H1 (cell line): Measurements from ENCODE around the gene KCNE3. TPM values are rescaled to one million over a fixed set of nuclear protein-coding genes. Genes with fewer than 3 reads are reported as not detected.

Experiments used
- CTCF ChIA-PET: fragments of 300-600 bp; sonication (Branson Sonifier 250); formaldehyde crosslinking; loops from one replicate; lab custom pipeline; 2021; ENCODE audit not compliant: partially characterized antibody; lab: Charles Lee
- POLR2A ChIA-PET: fragments of 300-600 bp; sonication (Branson Sonifier 250); formaldehyde crosslinking; loops from one replicate; lab custom pipeline; 2021; ENCODE audit warnings: inconsistent platforms; ENCODE audit not compliant: partially characterized antibody; lab: Charles Lee
- DNase-seq, 2 experiments: peaks; one replicate each; pipeline versions ENCODE4 v3.0.0 to v3.0.0-alpha.2; 2010 to 2022; ENCODE audit warnings: low spot score in 2 of 2, low read depth in 1 of 2, mixed read lengths in 1 of 2
- FAIRE-seq: peaks from 2 replicates; lab custom pipeline; 2011; peaks lifted over from hg19 to GRCh38; lab: Jason Lieb, UNC
- H2AFZ ChIP-seq: 2 replicates; pipeline ENCODE4 v1.8.1; 2012; ENCODE audit warnings: low read length, inconsistent platforms
- H2AK5ac ChIP-seq: 2 replicates; pipeline ENCODE4 v1.6.1; 2013; ENCODE audit warnings: low read depth, low read length
- H2BK120ac ChIP-seq: replicated peaks from 2 replicates; pipeline ENCODE3; 2013; ENCODE audit warnings: low read depth, low read length, inconsistent platforms
- H2BK12ac ChIP-seq: 2 replicates; pipeline ENCODE4 v1.6.1; 2013; ENCODE audit warnings: low read depth, low read length
- H2BK15ac ChIP-seq: 2 replicates; pipeline ENCODE4 v1.6.1; 2013; ENCODE audit warnings: low read length
- H2BK20ac ChIP-seq: 2 replicates; pipeline ENCODE4 v1.6.1; 2013; ENCODE audit warnings: low read length
- H2BK5ac ChIP-seq: 2 replicates; pipeline ENCODE4 v1.6.1; 2013; ENCODE audit warnings: low read depth, low read length
- H3K14ac ChIP-seq: 2 replicates; pipeline ENCODE4 v1.6.1; 2013; ENCODE audit warnings: inconsistent platforms; ENCODE audit not compliant: insufficient read length
- H3K18ac ChIP-seq: 2 replicates; pipeline ENCODE4 v1.6.1; 2013; ENCODE audit warnings: low read length; ENCODE audit errors: extremely low read depth
- H3K23ac ChIP-seq: 2 replicates; pipeline ENCODE4 v1.6.1; 2013; ENCODE audit warnings: inconsistent platforms; ENCODE audit not compliant: insufficient read length
- H3K23me2 ChIP-seq: 2 replicates; pipeline ENCODE4 v1.6.1; 2013; ENCODE audit warnings: low read depth, low read length
- H3K27ac ChIP-seq: 2 replicates; pipeline ENCODE4 v1.6.1; 2011; ENCODE audit warnings: low read depth, low read length, inconsistent platforms
- H3K27me3 ChIP-seq, 4 experiments: replicated peaks in 1 of 4; 1 replicate in 1 of 4; 2 replicates in 3 of 4; pipeline versions ENCODE4 v1.6.1 to v1.8.1; 2011 to 2013; ENCODE audit warnings: low read length in 3 of 4, mild to moderate bottlenecking in 3 of 4, inconsistent platforms in 2 of 4, mixed read lengths in 2 of 4, moderate library complexity in 1 of 4; ENCODE audit not compliant: control insufficient read depth in 3 of 4, insufficient read depth in 3 of 4; ENCODE audit errors: extremely low read depth in 1 of 4
- H3K36me3 ChIP-seq, 4 experiments: 2 replicates each; pipeline versions ENCODE4 v1.6.1 to v1.8.1; 2011 to 2013; ENCODE audit warnings: mild to moderate bottlenecking in 4 of 4, low read length in 3 of 4, moderate library complexity in 2 of 4, control low read depth in 1 of 4, inconsistent platforms in 1 of 4; ENCODE audit not compliant: insufficient read depth in 4 of 4, control insufficient read depth in 2 of 4
- H3K4ac ChIP-seq: replicated peaks from 2 replicates; pipeline ENCODE3; 2013; ENCODE audit warnings: low read length, low read depth, mixed read lengths, inconsistent platforms; ENCODE audit not compliant: insufficient read length
- H3K4me1 ChIP-seq, 4 experiments: replicated peaks in 1 of 4; 1 replicate in 1 of 4; 2 replicates in 3 of 4; pipeline versions ENCODE4 v1.6.1 to v1.8.1; 2011 to 2013; ENCODE audit warnings: low read length in 3 of 4, inconsistent platforms in 2 of 4, mixed read lengths in 1 of 4; ENCODE audit not compliant: insufficient read depth in 4 of 4, control insufficient read depth in 3 of 4
- H3K4me2 ChIP-seq, 2 experiments: 2 replicates each; pipeline versions ENCODE4 v1.6.1 to v1.8.1; 2011 to 2013; ENCODE audit warnings: low read depth in 2 of 2, low read length in 2 of 2, control low read depth in 1 of 2, inconsistent platforms in 1 of 2, mild to moderate bottlenecking in 1 of 2; ENCODE audit not compliant: insufficient read depth in 1 of 2
- H3K4me3 ChIP-seq, 4 experiments: fragments of 200-600, 300-600 bp in 1 of 4; sonication (generic), shearing (Covaris generic), sonication (Bioruptor Twin) in 1 of 4; 2 replicates each; pipeline versions ENCODE4 v1.5.1 to v1.8.1; 2011 to 2016; ENCODE audit warnings: low read length in 4 of 4, low read depth in 3 of 4, control low read depth in 2 of 4, inconsistent platforms in 2 of 4, mild to moderate bottlenecking in 2 of 4, mixed read lengths in 1 of 4, moderate library complexity in 1 of 4; ENCODE audit not compliant: insufficient read depth in 2 of 4; ENCODE audit errors: extremely low read depth in 1 of 4
- H3K56ac ChIP-seq: replicated peaks from 2 replicates; pipeline ENCODE3; 2013; ENCODE audit warnings: low read depth, mild to moderate bottlenecking, mixed read lengths, low read length, inconsistent platforms; ENCODE audit not compliant: insufficient read length
- H3K79me1 ChIP-seq: 2 replicates; pipeline ENCODE4 v1.6.1; 2013; ENCODE audit warnings: low read depth, low read length, control low read depth
- H3K79me2 ChIP-seq, 2 experiments: 2 replicates each; pipeline versions ENCODE4 v1.6.1 to v1.8.1; 2012 to 2013; ENCODE audit warnings: low read length in 2 of 2, mild to moderate bottlenecking in 2 of 2, inconsistent platforms in 1 of 2; ENCODE audit not compliant: insufficient read depth in 2 of 2, control insufficient read depth in 1 of 2
- H3K9ac ChIP-seq, 4 experiments: replicated peaks in 1 of 4; 1 replicate in 1 of 4; 2 replicates in 3 of 4; pipeline versions ENCODE4 v1.6.1 to v1.8.1; 2011 to 2013; ENCODE audit warnings: low read depth in 3 of 4, low read length in 3 of 4, control low read depth in 2 of 4, mild to moderate bottlenecking in 2 of 4, moderate library complexity in 2 of 4, inconsistent platforms in 1 of 4; ENCODE audit errors: extremely low read depth in 1 of 4
- H3K9me3 ChIP-seq, 2 experiments: 2 replicates each; pipeline versions ENCODE4 v1.6.1 to v1.8.1; 2012 to 2013; ENCODE audit warnings: mild to moderate bottlenecking in 2 of 2, moderate library complexity in 2 of 2, control low read depth in 1 of 2, inconsistent platforms in 1 of 2, low read depth in 1 of 2, low read length in 1 of 2, mixed read lengths in 1 of 2; ENCODE audit not compliant: insufficient read depth in 2 of 2
- H4K20me1 ChIP-seq, 2 experiments: replicated peaks in 1 of 2; 2 replicates each; pipeline versions ENCODE3 to v1.8.1; 2011 to 2013; ENCODE audit warnings: inconsistent platforms in 2 of 2, low read length in 2 of 2, mild to moderate bottlenecking in 1 of 2; ENCODE audit not compliant: insufficient read depth in 2 of 2, control insufficient read depth in 1 of 2
- H4K5ac ChIP-seq: 2 replicates; pipeline ENCODE4 v1.6.1; 2013; ENCODE audit warnings: low read length, low read depth, mixed read lengths, inconsistent platforms; ENCODE audit not compliant: insufficient read length
- H4K8ac ChIP-seq: 2 replicates; pipeline ENCODE4 v1.8.0; 2013; ENCODE audit warnings: mild to moderate bottlenecking, moderate library complexity, low read length, inconsistent platforms; ENCODE audit not compliant: insufficient read depth; ENCODE audit errors: extremely low read depth
- H4K91ac ChIP-seq: replicated peaks from 2 replicates; pipeline ENCODE3; 2013; ENCODE audit warnings: low read length, mixed read lengths, inconsistent platforms; ENCODE audit not compliant: insufficient read length
- PHF8 ChIP-seq: fragments of 200-600 bp; sonication (generic); conservative IDR thresholded peaks from 2 replicates; pipeline ENCODE4 v1.7.1; 2012; ENCODE audit warnings: low read depth, mild to moderate bottlenecking, inconsistent platforms, low read length, moderate library complexity
- SP1 ChIP-seq: IDR thresholded peaks from 2 replicates; pipeline ENCODE4 v1.6.1; 2011; ENCODE audit warnings: low read depth, low read length
- TEAD4 ChIP-seq: IDR thresholded peaks from 2 replicates; pipeline ENCODE4 v1.6.1; 2012; ENCODE audit warnings: low read depth, low read length, inconsistent platforms, mixed read lengths
- WGBS, 2 experiments: shearing (Covaris generic) in 1 of 2; methylation state at CpG; one replicate each; pipeline versions ENCODE4 v1.1.6 to v1.1.7; 2013 to 2015; ENCODE audit warnings: low lambda C conversion rate in 2 of 2, mixed read lengths in 2 of 2, inconsistent platforms in 1 of 2, low coverage in 1 of 2, missing lambda C conversion rate in 1 of 2; ENCODE audit not compliant: insufficient replicate concordance in 2 of 2, insufficient coverage in 1 of 2, insufficient read length in 1 of 2; ENCODE audit errors: extremely low coverage in 1 of 2, missing lambda C conversion rate in 1 of 2; 5-methylcytosine and 5-hydroxymethylcytosine counted together
- polyA plus RNA-seq, 7 experiments: library from polyadenylated mRNA; depleted of rRNA in 3 of 7; stranded (reverse) in 5 of 7; unstranded in 2 of 7; fragments of >200 nt in 5 of 7; fragments of 200-250 nt in 2 of 7; gene quantifications; 1 replicate in 5 of 7; 2 replicates in 1 of 7; 4 replicates in 1 of 7; pipeline versions ENCODE4 v1.2.1 to v1.2.3, GENCODE V29; 2011 to 2013; ENCODE audit warnings: missing spikeins in 2 of 7, mixed read lengths in 2 of 7
- total RNA-seq: library from RNA; stranded (reverse); fragmentation: NEBNext Ultra II Directional; extraction: Animal tissue kit (Norgen Biotek cat#: 25700); gene quantifications from 2 replicates; pipeline ENCODE4 v1.2.1, GENCODE V29; 2021
- TF ChIP-seq, protein P1 (sequence below): IDR thresholded peaks from 2 replicates; pipeline ENCODE4 v1.6.1; 2012; ENCODE audit warnings: inconsistent platforms

The KCNE3 gene
- total and polyA plus RNA-seq, 2 of the 8 experiments (the other 6 are each of a cell fraction or from before 2014, with no cell fraction given), result 1.9 to 3.5 TPM

DNA sequence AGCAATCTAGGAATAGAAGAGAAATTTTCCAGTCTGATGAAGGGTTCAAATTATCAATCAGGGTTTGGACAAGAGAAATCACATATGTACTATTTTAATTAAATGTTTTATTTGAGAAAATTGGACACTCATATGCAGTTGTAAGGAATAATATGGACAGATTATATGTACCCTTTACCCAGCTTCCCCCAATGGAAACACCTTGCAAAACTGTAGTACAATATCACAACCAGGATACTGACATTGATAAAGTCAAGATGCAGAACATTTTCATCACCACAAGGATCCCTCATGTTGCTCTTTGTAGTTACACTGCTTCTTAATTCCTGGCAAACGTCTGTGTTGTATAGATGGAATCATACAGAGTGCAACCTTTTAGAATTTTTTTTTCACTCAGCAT is 27.6 kb upstream of the KCNE3 start:
- ChIA-PET POLR2A (interaction anchor here (0.8 to 2.5 kb wide), 3 partner anchors 10 to 324 kb away, joined by 3 to 14 read pairs (median 4); partner anchors contain the start of genes C2CD3 and PPME1), CTCF (interaction anchor here (1.4 to 3.3 kb wide), 3 partner anchors 7 to 75 kb away, joined by 5 to 24 read pairs (median 13); no protein-coding TSS in a partner anchor)
- TF ChIP-seq SP1 (no peak), PHF8 (no peak), TEAD4 (no peak)
- TF ChIP-seq, protein P1, sequence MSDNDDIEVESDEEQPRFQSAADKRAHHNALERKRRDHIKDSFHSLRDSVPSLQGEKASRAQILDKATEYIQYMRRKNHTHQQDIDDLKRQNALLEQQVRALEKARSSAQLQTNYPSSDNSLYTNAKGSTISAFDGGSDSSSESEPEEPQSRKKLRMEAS, result no peak
- no peak overlapping the region; a peak in 1 of 4 replicates for H3K4me2 ChIP-seq
- H2BK5ac ChIP-seq, result no peak overlapping the region
- H3K56ac ChIP-seq, result no peak overlapping the region
- no peaks in the 10 kb centered on the region for H4K20me1 ChIP-seq
- no peak overlapping the region for H3K14ac ChIP-seq
- no peaks in the 10 kb centered on the region for H3K79me2 ChIP-seq
- peaks cover 0 to 7% (median 4%) of the 10 kb centered on the region in 4 experiments; a peak in 4 of 7 replicates for H3K4me1 ChIP-seq
- FAIRE-seq (no peak), DNase-seq (no peak)
- peaks cover 9% of the 10 kb centered on the region; the same call in 1 of the 2 replicates for H3K23me2 ChIP-seq
- H3K27ac ChIP-seq, result no peak overlapping the region
- no peak overlapping the region for H3K4me3 ChIP-seq
- peaks cover 0 to 2% of the 10 kb centered on the region in 2 experiments; a peak in 1 of 4 replicates for H3K9me3 ChIP-seq
- no peaks in the 10 kb centered on the region for H3K79me1 ChIP-seq
- H2BK12ac ChIP-seq, result no peak overlapping the region
- no peaks in the 10 kb centered on the region for H3K36me3 ChIP-seq
- 91% methylated on average over 1 of the region's 1 CpG; no CpG with 5 or more reads in 1 of the 2 experiments for WGBS, 2 experiments
- H4K5ac ChIP-seq, result no peak overlapping the region
- no peak overlapping the region for H4K91ac ChIP-seq
- H3K18ac ChIP-seq, result no peak overlapping the region
- H3K4ac ChIP-seq, result no peak overlapping the region
- H2AFZ ChIP-seq, result no peak overlapping the region
- H4K8ac ChIP-seq, result no peak overlapping the region
- no peaks in the 10 kb centered on the region for H3K27me3 ChIP-seq
- H3K9ac ChIP-seq, result no peak overlapping the region
- no peak overlapping the region for H2BK20ac ChIP-seq
- no peak overlapping the region for H2AK5ac ChIP-seq
- no peak overlapping the region for H2BK120ac ChIP-seq
- no peak overlapping the region for H2BK15ac ChIP-seq
- H3K23ac ChIP-seq, result no peak overlapping the region
